GM19452 (cell line): ENCODE data around the gene FXYD6.
"Not testable (repeated sequence)": the region's sequence is repeated elsewhere in the genome, so short reads cannot be mapped to it uniquely, and the experiment has no call there.

Source experiments
- ATAC-seq: cut with Tn5 transposase; IDR thresholded peaks from one replicate; pipeline ENCODE4 v1.9.1; 2021; ENCODE audit not compliant: unreplicated experiment

Gene FXYD6

DNA sequence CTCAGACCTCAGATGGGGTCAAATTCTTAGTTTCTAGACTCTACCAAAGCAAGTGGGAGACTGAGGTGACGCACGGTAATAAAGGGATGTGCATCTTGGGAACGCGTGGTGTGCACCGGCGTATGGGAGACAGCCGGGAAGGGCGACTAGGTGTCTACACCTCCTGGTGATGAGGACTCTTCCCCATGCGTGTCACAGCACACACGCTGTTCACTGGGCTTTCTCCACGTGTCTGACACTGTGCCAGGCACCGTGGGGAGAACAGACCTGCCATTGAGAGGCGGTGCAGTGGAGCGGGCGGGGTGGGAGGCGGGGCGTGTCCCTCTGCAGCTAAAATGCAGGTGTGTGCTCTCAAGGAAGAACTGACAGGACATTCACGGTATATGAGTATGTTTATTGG lies 5.3 kb downstream of the FXYD6 start:
- ATAC-seq = no peak

GRCh38 chr11:117870103-117870952 lies 6.1 kb downstream of the FXYD6 start:
- ATAC-seq = no peak

GRCh38 chr11:117869604-117870003 lies 6.9 kb downstream of the FXYD6 start:
- no peak for ATAC-seq

DNA sequence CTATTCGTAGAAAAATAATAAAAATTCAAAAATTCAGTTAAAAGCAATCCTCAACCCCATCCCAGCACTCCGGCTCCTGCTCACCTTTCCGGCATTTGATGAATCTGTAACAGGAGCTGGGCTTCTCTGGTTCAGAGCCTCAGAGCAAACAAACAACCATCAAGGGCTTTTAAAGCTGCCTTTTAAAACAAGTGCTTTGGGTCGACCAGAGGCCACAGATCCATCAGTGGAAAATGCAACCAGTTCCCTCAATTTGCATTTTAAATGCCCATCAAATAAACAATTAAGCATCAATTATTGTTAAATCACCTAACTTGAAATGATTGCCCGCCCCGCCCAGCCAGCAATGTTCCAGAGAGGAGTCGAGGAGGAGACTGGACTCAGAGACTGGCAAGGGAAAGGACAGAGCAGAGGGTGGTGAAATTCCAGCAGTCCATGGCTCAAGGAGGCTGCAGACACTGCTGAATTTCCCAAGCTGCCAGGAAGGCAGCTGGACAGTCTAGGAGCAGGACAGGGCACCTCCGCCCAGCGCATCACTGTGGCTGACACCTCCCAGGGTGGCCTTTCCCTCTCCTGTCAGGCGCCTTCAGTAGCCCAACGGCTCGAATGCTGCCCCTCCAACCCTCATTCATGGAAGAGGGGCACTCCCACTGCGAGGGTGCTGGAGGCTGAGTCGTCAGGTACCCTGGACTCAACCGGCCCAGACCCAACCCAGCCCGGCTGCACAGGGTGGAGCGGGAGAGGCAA lies 7.5 kb downstream of the FXYD6 start:
- ATAC-seq = no peak

DNA sequence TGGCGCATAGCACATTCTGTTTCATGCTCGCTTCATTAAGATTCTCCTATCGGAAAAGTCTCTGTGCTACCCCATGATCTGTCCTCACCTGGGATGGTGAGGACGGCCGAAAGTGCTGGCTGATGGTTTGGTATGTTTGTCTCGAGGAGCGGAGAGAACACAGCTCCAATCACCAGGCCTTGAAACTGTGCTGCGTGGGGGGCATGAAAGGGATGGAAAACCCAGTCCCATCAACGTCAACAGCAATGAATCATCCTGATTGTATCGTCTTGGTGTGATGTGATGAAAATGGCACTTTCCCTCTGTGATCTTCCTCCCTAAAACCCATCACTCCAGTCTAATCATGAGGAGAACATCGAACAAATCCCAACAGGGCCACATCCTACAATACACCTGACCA lies 8.4 kb downstream of the FXYD6 start:
- no peak for ATAC-seq

- ATAC-seq = no peak
Observed at GRCh38 chr11:117866526-117866925, 9.9 kb downstream of the FXYD6 start.

DNA sequence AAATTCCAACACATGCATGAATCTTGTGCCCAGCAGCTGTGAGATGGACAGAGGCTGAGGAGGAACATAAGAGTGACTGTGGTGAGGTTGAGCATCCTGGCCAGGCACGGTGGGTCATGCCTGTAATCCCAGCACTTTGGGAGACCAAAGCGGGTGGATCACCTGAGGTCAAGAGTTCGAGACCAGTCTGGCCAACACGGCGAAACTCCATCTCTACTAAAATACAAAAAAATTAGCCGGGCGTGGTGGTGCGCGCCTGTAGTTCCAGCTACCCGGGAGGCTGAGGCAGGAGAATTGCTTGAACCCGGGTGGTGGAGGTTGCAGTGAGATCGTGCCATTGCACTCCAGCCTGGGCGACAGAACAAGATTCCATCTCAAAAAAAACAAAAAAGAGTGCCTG lies 10.9 kb downstream of the FXYD6 start:
- not testable (repeated sequence) for ATAC-seq

DNA sequence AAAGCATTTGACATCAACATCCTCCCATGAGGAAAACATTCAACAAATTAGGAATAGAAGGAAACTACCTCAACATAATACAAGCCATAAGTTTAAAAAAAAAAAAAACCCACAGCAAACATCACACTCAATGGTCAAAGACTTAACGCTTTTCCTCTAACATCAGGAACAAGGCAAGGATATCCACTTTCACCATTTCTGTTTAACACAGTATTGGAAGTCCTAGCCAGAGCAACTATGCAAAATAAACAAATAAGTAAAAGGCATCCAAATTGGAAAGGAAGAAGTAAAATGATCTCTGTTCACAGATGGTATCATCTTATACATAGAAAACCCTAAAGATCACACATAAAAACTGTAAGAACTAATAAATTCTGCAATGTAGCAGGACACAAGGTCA lies 13.1 kb downstream of the FXYD6 start:
- ATAC-seq = no peak

DNA sequence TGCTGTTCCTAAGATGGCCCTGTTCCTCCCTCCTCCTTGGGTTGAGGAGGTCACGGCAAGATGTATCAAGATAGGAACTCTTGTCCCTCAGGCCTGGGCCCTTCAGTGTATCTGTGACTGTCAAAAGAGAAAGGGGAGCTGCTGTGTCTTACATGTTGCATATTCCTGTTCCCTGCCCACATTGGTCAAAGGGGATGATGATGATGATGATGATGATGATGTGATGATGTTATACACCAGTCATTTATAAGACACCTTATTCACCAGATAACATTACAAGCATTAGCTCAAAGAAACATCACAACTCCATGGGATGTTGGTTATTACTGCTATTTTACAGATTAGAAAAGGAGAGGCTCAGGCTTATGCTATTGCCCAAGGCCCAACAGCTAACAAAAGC lies 13.7 kb downstream of the FXYD6 start:
- no peak for ATAC-seq

DNA sequence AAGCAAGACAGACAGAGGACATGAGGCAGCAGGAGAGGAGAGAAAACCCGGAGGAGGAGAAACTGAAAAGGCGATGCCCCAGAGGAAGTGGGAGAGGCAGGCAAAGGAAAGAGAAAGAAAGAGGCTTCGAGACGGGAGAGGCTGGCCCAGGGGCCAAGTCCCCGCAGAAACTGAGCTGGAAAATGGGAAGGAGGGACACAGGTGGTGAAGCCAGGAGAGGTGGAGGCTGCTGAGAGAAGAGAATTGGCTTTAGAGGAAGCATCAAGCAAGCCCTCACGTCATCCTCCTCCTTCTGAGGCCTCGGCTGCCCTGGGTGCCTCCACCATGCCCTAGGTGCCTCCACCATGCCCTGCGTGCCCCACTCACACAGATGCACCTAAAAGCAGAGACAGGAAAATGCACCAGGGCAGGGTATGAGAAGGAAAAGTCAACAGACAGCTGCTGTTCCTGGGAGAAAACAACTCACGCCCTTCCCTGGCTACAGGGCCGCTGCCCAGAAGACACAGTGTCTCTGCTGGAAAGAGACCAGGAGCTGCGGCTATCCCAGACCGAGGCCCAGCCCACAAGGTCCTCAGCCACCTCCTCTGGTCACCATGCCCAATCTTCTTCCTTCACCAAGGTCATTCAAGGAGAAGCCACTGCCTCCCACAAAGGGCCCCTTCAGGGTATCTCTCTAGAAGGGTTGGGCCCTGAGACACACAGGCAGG lies 14.3 kb downstream of the FXYD6 start:
- ATAC-seq = no peak

GRCh38 chr11:117861151-117862018 lies 15.1 kb downstream of the FXYD6 start:
- no peak for ATAC-seq

- ATAC-seq = no peak
Observed at GRCh38 chr11:117860139-117860538, 16.3 kb downstream of the FXYD6 start.

DNA sequence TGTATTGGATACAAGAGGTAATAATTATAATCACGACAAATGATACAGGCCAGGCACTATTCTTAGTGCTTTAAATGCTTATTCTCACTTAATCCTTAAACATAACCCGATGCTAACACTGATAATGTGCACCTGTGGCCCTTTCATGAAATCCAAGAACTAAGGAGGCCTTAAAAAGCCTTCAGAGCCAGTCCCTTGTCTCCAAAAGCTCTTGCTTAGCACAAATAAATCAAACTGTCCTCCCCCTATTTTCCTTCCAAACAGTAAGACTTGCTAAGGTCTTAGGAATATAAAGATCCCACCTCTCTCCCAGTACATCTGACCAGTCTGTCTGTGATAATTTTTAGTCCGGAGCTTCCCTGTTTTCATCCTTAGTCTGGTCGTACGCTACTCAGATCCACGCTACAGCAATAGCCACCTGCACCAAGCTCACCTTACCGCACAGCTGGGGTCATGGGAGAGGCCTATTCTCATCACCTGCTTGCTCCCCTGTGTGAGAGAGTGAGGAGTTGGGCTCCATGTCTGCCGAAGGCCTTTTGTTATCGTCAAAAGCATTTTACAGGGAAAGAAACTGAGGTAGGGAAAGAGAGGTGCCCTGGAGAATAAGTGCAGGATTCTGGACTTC lies 16.9 kb downstream of the FXYD6 start:
- no peak for ATAC-seq

- ATAC-seq = no peak
Observed at GRCh38 chr11:117859061-117859460, 17.4 kb downstream of the FXYD6 start.

GRCh38 chr11:117857734-117858414 lies 18.6 kb downstream of the FXYD6 start:
- no peak for ATAC-seq

- ATAC-seq = no peak
Observed at GRCh38 chr11:117855912-117856651, 20.4 kb downstream of the FXYD6 start.

- ATAC-seq = no peak
Observed at GRCh38 chr11:117855186-117855845, 21.1 kb downstream of the FXYD6 start.

GRCh38 chr11:117852309-117852708 lies 24.1 kb downstream of the FXYD6 start:
- no peak for ATAC-seq

DNA sequence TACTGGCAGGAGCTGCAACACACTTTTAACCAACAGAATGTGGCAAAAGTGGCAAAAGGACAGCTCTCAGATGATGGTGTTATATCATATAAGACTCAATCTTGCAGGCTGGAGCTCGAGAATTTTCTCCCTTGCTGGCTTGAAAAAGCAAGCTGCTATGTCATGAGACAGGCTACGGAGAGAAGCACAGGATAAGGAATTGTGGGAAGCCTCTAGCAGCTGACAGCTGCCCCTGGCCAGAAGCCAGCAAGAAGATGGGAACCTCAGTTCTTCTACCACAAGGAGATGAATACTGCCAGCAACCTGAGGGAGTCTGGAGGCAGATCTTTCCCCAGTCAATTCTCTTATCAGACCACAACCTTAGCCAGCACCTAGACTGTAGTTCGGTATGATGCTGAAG lies 24.6 kb downstream of the FXYD6 start:
- no peak for ATAC-seq
